Type B pancreatic cell (in vitro differentiated cells): ENCODE measurements around the gene IMPDH1. TPM values are rescaled to one million over a fixed set of nuclear protein-coding genes. Genes with fewer than 3 reads are reported as not detected.

Source experiments
- DNase-seq: peaks from one replicate; pipeline ENCODE4 v3.0.0; 2021; ENCODE audit warnings: mixed read lengths; ENCODE audit not compliant: unreplicated experiment; ENCODE audit errors: extremely low spot score
- H3K27ac Mint-ChIP-seq: 2 replicates; pipeline ENCODE4 v1.8.0; 2021; ENCODE audit warnings: mild to moderate bottlenecking, mixed read lengths
- H3K27me3 Mint-ChIP-seq: 2 replicates; pipeline ENCODE4 v1.8.0; 2021; ENCODE audit warnings: mixed read lengths
- H3K36me3 Mint-ChIP-seq: 2 replicates; pipeline ENCODE4 v1.8.0; 2021; ENCODE audit warnings: mixed read lengths
- H3K4me1 Mint-ChIP-seq: one replicate; pipeline ENCODE4 v1.8.0; 2021; ENCODE audit warnings: mixed read lengths; ENCODE audit not compliant: unreplicated experiment
- H3K4me3 Mint-ChIP-seq: 2 replicates; pipeline ENCODE4 v1.8.0; 2021; ENCODE audit warnings: mild to moderate bottlenecking, mixed read lengths
- H3K9me3 Mint-ChIP-seq: 2 replicates; pipeline ENCODE4 v1.8.0; 2021; ENCODE audit warnings: mixed read lengths
- CTCF ChIP-seq: fragments of 200-600 bp; sonication (generic); conservative IDR thresholded peaks from 2 replicates; pipeline ENCODE4 v1.5.0; 2021; ENCODE audit warnings: antibody characterized with exemption, mild to moderate bottlenecking
- total RNA-seq: library from RNA; stranded (reverse); gene quantifications from 2 replicates; pipeline ENCODE4 v1.2.1, GENCODE V29; 2021; ENCODE audit warnings: low replicate concordance

Gene IMPDH1
- total RNA-seq, 1 donor from 2014 or later: 42.2 TPM

GRCh38 chr7:128450409-128450808, 40.6 kb upstream of the IMPDH1 start:
- peaks cover 11% of the 10 kb centered on the region for H3K4me1 Mint-ChIP-seq
- no peaks in the 10 kb centered on the region for H3K36me3 Mint-ChIP-seq
- H3K9me3 Mint-ChIP-seq: no peaks in the 10 kb centered on the region

GRCh38 chr7:128448751-128449302, 39.0 kb upstream of the IMPDH1 start:
- Mint-ChIP-seq H3K27ac (no peak overlapping the region), H3K9me3 (no peaks in the 10 kb centered on the region), H3K36me3 (no peaks in the 10 kb centered on the region), H3K4me3 (no peak overlapping the region), H3K27me3 (peaks cover 14% of the 10 kb centered on the region), H3K4me1 (peaks cover 4% of the 10 kb centered on the region)
- no peak for DNase-seq
- TF ChIP-seq CTCF: no peak

More at GRCh38 chr7:128450409-128450808, 40.6 kb upstream of the IMPDH1 start:
- DNase-seq: no peak
- Mint-ChIP-seq H3K4me3 (no peak overlapping the region), H3K27ac (no peak overlapping the region), H3K27me3 (peaks cover 11% of the 10 kb centered on the region)
- no peak for TF ChIP-seq CTCF

- Mint-ChIP-seq H3K36me3 (no peaks in the 10 kb centered on the region), H3K9me3 (no peaks in the 10 kb centered on the region), H3K4me3 (no peak overlapping the region), H3K27me3 (peaks cover 14% of the 10 kb centered on the region), H3K27ac (no peak overlapping the region), H3K4me1 (peaks cover 3% of the 10 kb centered on the region)
- TF ChIP-seq CTCF: no peak
- no peak for DNase-seq
Observed at GRCh38 chr7:128447941-128448564, 38.3 kb upstream of the IMPDH1 start.

- no peak overlapping the region for H3K27ac Mint-ChIP-seq
- no peaks in the 10 kb centered on the region for H3K9me3 Mint-ChIP-seq
- H3K4me3 Mint-ChIP-seq: no peak overlapping the region
- H3K27me3 Mint-ChIP-seq: peaks cover 6% of the 10 kb centered on the region
- no peaks in the 10 kb centered on the region for H3K36me3 Mint-ChIP-seq
- no peak for TF ChIP-seq CTCF
- no peak for DNase-seq
- H3K4me1 Mint-ChIP-seq: peaks cover 3% of the 10 kb centered on the region
Observed at GRCh38 chr7:128446306-128446705, 36.5 kb upstream of the IMPDH1 start.

GRCh38 chr7:128443831-128444600, 34.2 kb upstream of the IMPDH1 start:
- Mint-ChIP-seq H3K27ac (peak overlapping the region; percentile 30), H3K27me3 (peaks cover 6% of the 10 kb centered on the region), H3K4me3 (no peak overlapping the region), H3K4me1 (peaks cover 3% of the 10 kb centered on the region), H3K36me3 (no peaks in the 10 kb centered on the region), H3K9me3 (no peaks in the 10 kb centered on the region)
- no peak for TF ChIP-seq CTCF
- no peak for DNase-seq
